Activated CD4-positive, alpha-beta memory T cell treated with anti-CD3 and anti-CD28 coated beads for 36 hours (primary cell): ENCODE results near the gene CHCHD5. TPM values are rescaled to one million over a fixed set of nuclear protein-coding genes. Genes with fewer than 3 reads are reported as not detected.
"Not testable (repeated sequence)": the region's sequence is repeated elsewhere in the genome, so short reads cannot be mapped to it uniquely, and the experiment has no call there.

Experiments
- CTCF ChIA-PET: fragments of 350-600 bp; sonication (Branson Sonifier 250); formaldehyde crosslinking; loops from one replicate; lab custom pipeline; 2021; ENCODE audit warnings: antibody characterized with exemption, inconsistent platforms; lab: Charles Lee
- POLR2A ChIA-PET: fragments of 350-600 bp; sonication (Branson Sonifier 250); formaldehyde crosslinking; loops from one replicate; lab custom pipeline; 2021; ENCODE audit warnings: antibody characterized with exemption; lab: Charles Lee
- DNase-seq: peaks from one replicate; pipeline ENCODE4 v3.0.0-alpha.2; 2020
- H3K27ac Mint-ChIP-seq: one replicate; pipeline ENCODE4 v1.8.0; 2021; ENCODE audit warnings: mixed read lengths
- H3K27me3 Mint-ChIP-seq: one replicate; pipeline ENCODE4 v1.8.0; 2021; ENCODE audit warnings: mixed read lengths
- H3K36me3 Mint-ChIP-seq: one replicate; pipeline ENCODE4 v1.8.0; 2021; ENCODE audit warnings: mixed read lengths
- H3K4me1 Mint-ChIP-seq: one replicate; pipeline ENCODE4 v1.8.0; 2021; ENCODE audit warnings: low read depth, mixed read lengths
- H3K4me3 Mint-ChIP-seq: one replicate; pipeline ENCODE4 v1.8.0; 2021; ENCODE audit warnings: mild to moderate bottlenecking, mixed read lengths
- H3K9me3 Mint-ChIP-seq: one replicate; pipeline ENCODE4 v1.8.0; 2021; ENCODE audit warnings: mixed read lengths
- intact Hi-C: fragments of 100-400 bp; cut with micrococcal nuclease; formaldehyde crosslinking; loops from one replicate; pipeline ENCODE4 v1.15.1; 2023
- total RNA-seq, 2 experiments: library from RNA; stranded (reverse); gene quantifications; one replicate each; pipeline ENCODE4 v1.2.3, GENCODE V29; 2021

The CHCHD5 gene
- total RNA-seq, 2 experiments from 2014 or later = 39.3 to 41.4 TPM

DNA sequence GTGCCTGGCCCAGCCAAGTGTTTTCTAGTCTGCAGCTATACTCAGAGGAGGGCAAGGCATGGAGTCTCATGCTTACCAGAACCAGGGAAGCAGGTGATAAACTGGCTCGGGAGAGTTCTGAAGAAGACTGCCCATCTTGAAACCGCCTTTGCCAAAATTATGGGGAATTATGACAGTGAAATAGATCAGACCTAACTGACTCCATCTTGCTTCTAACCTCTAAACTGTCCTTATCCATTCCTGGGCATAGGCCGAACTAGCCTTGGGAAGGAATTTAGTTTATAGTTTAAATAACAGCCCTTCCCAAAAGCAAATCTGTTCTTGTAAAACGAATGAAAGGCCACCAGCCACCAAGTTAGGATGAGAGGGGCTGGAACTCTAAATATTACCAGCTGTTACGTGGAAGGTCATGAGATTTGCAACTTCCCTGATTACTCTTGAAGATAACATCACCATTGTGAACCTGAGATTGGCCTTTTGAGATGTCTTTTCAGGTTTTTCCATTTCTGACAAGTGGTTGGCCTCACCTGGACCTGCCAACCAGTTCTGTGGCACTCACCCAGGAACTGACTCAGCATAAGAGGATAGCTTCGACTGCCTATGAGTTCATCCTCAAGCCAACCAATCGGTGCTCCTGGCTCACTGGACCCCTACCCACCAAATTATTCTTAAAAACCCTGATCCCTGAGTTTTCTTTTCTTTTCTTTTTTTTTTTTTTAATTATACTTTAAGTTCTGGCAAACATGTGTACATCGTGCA lies 23.4 kb downstream of the CHCHD5 start:
- intact Hi-C loops = no loop called here
- Mint-ChIP-seq H3K4me3 (no peak overlapping the region), H3K9me3 (peaks cover 5% of the 10 kb centered on the region), H3K27ac (no peak overlapping the region), H3K27me3 (no peaks in the 10 kb centered on the region), H3K36me3 (no peaks in the 10 kb centered on the region), H3K4me1 (no peaks in the 10 kb centered on the region)
- no peak for DNase-seq
- POLR2A ChIA-PET = no interaction called here
- CTCF ChIA-PET = no interaction called here

DNA sequence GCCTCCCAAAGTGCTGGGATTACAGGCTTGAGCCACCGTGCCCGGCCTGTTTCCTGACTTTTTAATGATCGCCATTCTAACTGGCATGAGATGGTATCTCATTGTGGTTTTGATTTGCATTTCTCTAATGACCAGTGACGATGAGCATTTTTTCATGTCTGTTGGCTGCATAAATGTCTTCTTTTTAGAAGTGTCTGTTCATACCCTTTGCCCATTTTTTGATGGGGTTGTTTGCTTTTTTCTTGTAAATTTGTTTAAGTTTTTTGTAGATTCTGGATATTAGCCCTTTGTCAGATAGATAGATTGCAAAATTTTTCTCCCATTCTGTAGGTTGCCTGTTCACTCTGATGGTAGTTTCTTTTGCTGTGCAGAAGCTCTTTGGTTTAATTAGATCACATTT lies 24.9 kb downstream of the CHCHD5 start:
- H3K9me3 Mint-ChIP-seq, DNase-seq, H3K4me1 Mint-ChIP-seq, H3K36me3 Mint-ChIP-seq, intact Hi-C loops, H3K4me3 Mint-ChIP-seq, H3K27ac Mint-ChIP-seq, H3K27me3 Mint-ChIP-seq, CTCF ChIA-PET, POLR2A ChIA-PET: not testable (repeated sequence)

GRCh38 chr2:112612283-112612682 lies 27.9 kb downstream of the CHCHD5 start:
- POLR2A ChIA-PET, H3K9me3 Mint-ChIP-seq, DNase-seq, H3K36me3 Mint-ChIP-seq, H3K27me3 Mint-ChIP-seq, intact Hi-C loops, H3K27ac Mint-ChIP-seq, H3K4me1 Mint-ChIP-seq, H3K4me3 Mint-ChIP-seq: not testable (repeated sequence)
- CTCF ChIA-PET = interaction anchor here (1.2 kb wide), 1 partner anchor 273 kb away, joined by 3 read pairs; no protein-coding TSS in a partner anchor

GRCh38 chr2:112614201-112614840 lies 29.9 kb downstream of the CHCHD5 start:
- Mint-ChIP-seq H3K9me3 (peaks cover 5% of the 10 kb centered on the region), H3K4me3 (no peak overlapping the region), H3K4me1 (no peaks in the 10 kb centered on the region), H3K36me3 (peaks cover 2% of the 10 kb centered on the region), H3K27me3 (no peaks in the 10 kb centered on the region), H3K27ac (no peak overlapping the region)
- intact Hi-C loops = no loop called here
- CTCF ChIA-PET = interaction anchor here (0.7 to 0.9 kb wide), 2 partner anchors 14 to 110 kb away, joined by 3 read pairs; no protein-coding TSS in a partner anchor
- DNase-seq = no peak
- POLR2A ChIA-PET = no interaction called here

DNA sequence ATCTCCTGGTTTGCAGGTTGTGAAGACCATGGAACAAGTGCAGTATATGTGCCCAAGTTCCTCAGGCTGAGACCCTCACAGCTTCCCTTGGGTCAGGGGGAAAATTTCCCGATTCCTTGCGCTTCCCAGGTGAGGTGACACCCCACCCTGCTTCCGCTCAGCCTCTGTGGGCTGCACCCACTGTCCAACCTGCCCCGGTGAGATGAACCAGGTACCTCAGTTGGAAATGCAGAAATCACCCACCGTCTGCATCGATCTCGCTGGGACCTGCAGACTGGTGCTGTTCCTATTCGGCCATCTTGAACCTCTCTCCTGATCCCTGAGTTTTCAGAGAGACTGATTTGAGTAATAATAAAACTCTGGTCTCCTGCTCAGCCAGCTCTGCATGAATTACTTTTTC lies 30.6 kb downstream of the CHCHD5 start:
- intact Hi-C loops = no loop called here
- POLR2A ChIA-PET = no interaction called here
- no peaks in the 10 kb centered on the region for H3K27me3 Mint-ChIP-seq
- no peak for DNase-seq
- no peaks in the 10 kb centered on the region for H3K9me3 Mint-ChIP-seq
- no peak overlapping the region for H3K4me3 Mint-ChIP-seq
- no peaks in the 10 kb centered on the region for H3K4me1 Mint-ChIP-seq
- CTCF ChIA-PET = interaction anchor here (0.7 kb wide), 1 partner anchor 15 kb away, joined by 3 read pairs; no protein-coding TSS in a partner anchor
- H3K36me3 Mint-ChIP-seq = peaks cover 2% of the 10 kb centered on the region
- no peak overlapping the region for H3K27ac Mint-ChIP-seq

- POLR2A ChIA-PET, DNase-seq, CTCF ChIA-PET, H3K36me3 Mint-ChIP-seq, H3K9me3 Mint-ChIP-seq, intact Hi-C loops, H3K4me1 Mint-ChIP-seq, H3K4me3 Mint-ChIP-seq, H3K27ac Mint-ChIP-seq, H3K27me3 Mint-ChIP-seq: not testable (repeated sequence)
Observed at GRCh38 chr2:112615798-112616197, 31.4 kb downstream of the CHCHD5 start.

GRCh38 chr2:112618383-112618782 lies 34.0 kb downstream of the CHCHD5 start:
- H3K27me3 Mint-ChIP-seq = no peaks in the 10 kb centered on the region
- ChIA-PET CTCF (no interaction called here), POLR2A (no interaction called here)
- H3K36me3 Mint-ChIP-seq = peaks cover 2% of the 10 kb centered on the region
- intact Hi-C loops = no loop called here
- DNase-seq = no peak
- no peak overlapping the region for H3K27ac Mint-ChIP-seq
- H3K4me3 Mint-ChIP-seq = no peak overlapping the region
- H3K9me3 Mint-ChIP-seq = no peaks in the 10 kb centered on the region
- H3K4me1 Mint-ChIP-seq = no peaks in the 10 kb centered on the region

DNA sequence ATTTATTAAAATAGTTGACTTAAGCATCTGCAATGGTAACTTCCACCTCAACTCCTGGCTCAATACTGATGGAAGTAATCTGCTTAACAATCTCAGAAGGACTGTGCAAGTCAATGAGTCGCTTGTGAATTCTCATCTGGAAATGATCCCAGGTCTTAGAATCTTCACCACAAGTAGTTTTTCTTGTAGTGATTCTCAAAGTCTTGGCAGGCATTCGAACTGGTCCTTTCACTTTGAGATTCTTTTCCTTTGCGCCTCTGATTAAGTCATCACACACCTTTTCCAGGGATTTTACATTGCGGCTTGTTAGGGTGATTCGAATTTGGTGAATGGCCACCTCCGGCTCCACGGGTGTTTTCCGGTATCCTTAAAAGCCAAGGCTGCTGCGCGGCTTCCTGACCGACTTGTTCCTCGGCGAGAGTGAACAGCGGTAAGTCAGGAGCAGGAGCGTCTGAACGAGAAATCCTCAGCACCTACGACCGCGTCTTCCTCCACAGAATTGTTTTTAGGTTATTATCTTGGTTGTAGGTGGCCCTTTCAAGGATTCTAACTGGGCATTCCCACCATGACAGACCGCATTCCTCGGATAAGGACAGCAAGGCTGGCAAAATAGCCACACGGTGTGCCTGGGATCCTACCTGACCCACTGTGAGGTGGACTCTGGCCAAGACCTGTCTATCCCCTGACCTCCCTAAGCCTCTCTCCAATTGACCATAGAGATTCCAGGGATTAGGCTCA lies 37.5 kb downstream of the CHCHD5 start:
- POLR2A ChIA-PET = no interaction called here
- CTCF ChIA-PET = no interaction called here
- no peaks in the 10 kb centered on the region for H3K36me3 Mint-ChIP-seq

DNA sequence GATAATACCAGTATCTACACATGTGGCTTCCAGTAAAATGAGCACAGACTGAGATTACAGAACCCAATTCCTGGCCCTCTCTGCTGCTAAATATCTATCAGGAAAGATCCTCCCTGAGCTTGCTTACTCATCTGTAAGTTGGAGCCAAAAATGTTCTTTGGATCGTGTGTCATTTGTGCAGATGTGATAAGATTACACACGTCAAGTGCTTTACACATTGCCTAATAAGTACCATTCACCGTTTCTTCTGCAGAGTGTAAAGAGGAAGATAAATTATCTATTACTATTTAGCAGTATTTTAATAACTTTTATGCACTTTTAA lies 38.1 kb downstream of the CHCHD5 start:
- Mint-ChIP-seq H3K9me3 (no peaks in the 10 kb centered on the region), H3K27me3 (no peaks in the 10 kb centered on the region), H3K4me3 (no peak overlapping the region), H3K27ac (no peak overlapping the region), H3K36me3 (no peaks in the 10 kb centered on the region), H3K4me1 (peaks cover 34% of the 10 kb centered on the region)
- ChIA-PET POLR2A (no interaction called here), CTCF (interaction anchor here (6.7 kb wide), 1 partner anchor 105 kb away, joined by 212 read pairs; no protein-coding TSS in a partner anchor)
- intact Hi-C loops = loop anchor here (10.0 kb wide), 1 partner anchor 262 kb away; no protein-coding TSS in a partner anchor
- DNase-seq = no peak

More for the DNA sequence above, 37.5 kb downstream of the CHCHD5 start:
- no peaks in the 10 kb centered on the region for H3K9me3 Mint-ChIP-seq
- H3K4me1 Mint-ChIP-seq = peaks cover 29% of the 10 kb centered on the region
- no peak overlapping the region for H3K4me3 Mint-ChIP-seq
- no peaks in the 10 kb centered on the region for H3K27me3 Mint-ChIP-seq
- intact Hi-C loops = loop anchor here (10.0 kb wide), 1 partner anchor 263 kb away; no protein-coding TSS in a partner anchor
- no peak for DNase-seq
- H3K27ac Mint-ChIP-seq = no peak overlapping the region

GRCh38 chr2:112623913-112624777 lies 39.7 kb downstream of the CHCHD5 start:
- CTCF ChIA-PET = interaction anchor here (1.2 to 6.7 kb wide), 7 partner anchors 11 to 104 kb away, joined by 4 to 212 read pairs (median 19); partner anchors contain the start of gene SLC20A1
- Mint-ChIP-seq H3K9me3 (no peaks in the 10 kb centered on the region), H3K4me1 (peaks cover 45% of the 10 kb centered on the region), H3K27ac (peak overlapping the region; percentile 58), H3K27me3 (no peaks in the 10 kb centered on the region), H3K36me3 (no peaks in the 10 kb centered on the region), H3K4me3 (peak overlapping the region; percentile 12)
- POLR2A ChIA-PET = interaction anchor here (1.3 kb wide), 1 partner anchor 24 kb away, joined by 3 read pairs; no protein-coding TSS in a partner anchor
- intact Hi-C loops = loop anchor here (10.0 kb wide), 1 partner anchor 261 kb away; no protein-coding TSS in a partner anchor
- DNase-seq = peak; percentile 88

- intact Hi-C loops = loop anchor here (1.0 to 10.0 kb wide), 4 partner anchors 20 to 259 kb away; partner anchors contain the start of gene SLC20A1
- Mint-ChIP-seq H3K4me1 (peaks cover 58% of the 10 kb centered on the region), H3K27ac (peak overlapping the region; percentile 40), H3K27me3 (peaks cover 2% of the 10 kb centered on the region), H3K9me3 (no peaks in the 10 kb centered on the region), H3K4me3 (no peak overlapping the region), H3K36me3 (no peaks in the 10 kb centered on the region)
- ChIA-PET CTCF (interaction anchor here (0.9 to 6.7 kb wide), 19 partner anchors 10 to 316 kb away, joined by 3 to 212 read pairs (median 9); partner anchors contain the start of gene SLC20A1), POLR2A (interaction anchor here (0.5 to 2.8 kb wide), 5 partner anchors 10 to 100 kb away, joined by 3 to 29 read pairs (median 3); partner anchors contain the start of gene SLC20A1)
- DNase-seq = no peak
Observed at GRCh38 chr2:112625474-112626114, 41.2 kb downstream of the CHCHD5 start.
